Measurements from ENCODE around the gene ADGRF1. TPM values are rescaled to one million over a fixed set of nuclear protein-coding genes. Genes with fewer than 3 reads are reported as not detected.

Gene ADGRF1
- total RNA-seq, 1 experiment from 2014 or later: not detected

GRCh38 chr6:47078991-47079390 is 36.9 kb upstream of the ADGRF1 start:
- Histone ChIP-seq H3K9ac (ENCODE audit: low read length) (no peak overlapping the region), H3K9me2 (replicated peaks; ENCODE audit: insufficient read depth, low read length) (no peaks in the 10 kb centered on the region), H2AFZ (ENCODE audit: low read length) (no peak overlapping the region), H3K4me3 (ENCODE audit: low read length) (no peak overlapping the region), H3K9me3 (ENCODE audit: low read length) (no peaks in the 10 kb centered on the region), H3K27me3 (ENCODE audit: low read length) (no peaks in the 10 kb centered on the region), H3K27ac (ENCODE audit: low read length) (no peak overlapping the region), H3K79me2 (ENCODE audit: low read length) (no peaks in the 10 kb centered on the region), H3K36me3 (ENCODE audit: insufficient read depth, low read length) (no peaks in the 10 kb centered on the region), H3K4me2 (ENCODE audit: low read depth, low read length, poor library complexity, severe bottlenecking) (no peak overlapping the region), H3K4me1 (ENCODE audit: low read length) (no peaks in the 10 kb centered on the region), H4K20me1 (ENCODE audit: insufficient read depth, low read depth, low read length) (no peaks in the 10 kb centered on the region)
- no peak for DNase-seq

DNA sequence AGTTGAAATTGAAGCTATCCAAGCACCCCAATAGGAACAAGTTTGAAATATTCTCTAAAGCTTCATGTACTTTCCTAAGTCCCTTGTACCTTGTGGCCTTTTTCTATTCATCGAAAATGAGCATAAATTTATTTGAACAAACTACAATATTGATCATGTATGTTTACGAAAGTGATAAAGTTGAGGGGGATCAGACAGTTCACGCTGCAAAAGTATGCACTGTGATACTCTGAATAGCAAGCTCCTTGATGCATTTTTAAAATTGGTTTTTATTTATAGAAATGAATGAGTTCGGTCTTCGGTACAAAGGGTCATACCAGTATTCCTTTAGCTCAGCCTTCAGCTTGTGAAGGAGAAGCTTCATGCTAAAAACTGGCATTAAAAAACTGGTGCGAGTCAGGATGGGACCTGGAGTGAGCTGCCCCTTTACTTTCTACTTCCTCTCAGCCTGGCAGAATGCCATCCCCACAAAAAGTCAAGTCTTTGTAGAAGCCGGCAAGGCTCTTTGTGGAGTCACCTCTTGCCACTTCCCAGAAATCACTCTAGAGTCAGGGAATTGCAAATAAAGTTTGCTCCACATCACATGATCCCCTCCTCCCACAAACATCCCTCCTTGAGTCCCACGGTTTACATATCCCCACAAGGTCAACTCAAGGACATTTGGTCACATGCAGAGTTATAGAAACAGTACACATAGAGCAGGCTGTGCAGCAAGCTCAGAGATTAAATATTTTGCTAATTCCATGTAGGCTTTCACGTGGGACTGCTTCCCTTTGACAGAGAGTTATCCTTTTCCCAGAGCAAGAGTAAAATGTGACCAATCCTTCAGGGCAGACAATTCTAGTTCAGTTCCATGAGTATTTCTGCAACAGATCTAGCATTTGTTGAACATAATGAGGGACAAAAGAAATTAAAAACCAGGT is 34.6 kb upstream of the ADGRF1 start:
- H3K9me2 ChIP-seq (replicated peaks; ENCODE audit: insufficient read depth, low read length): no peaks in the 10 kb centered on the region
- H3K27ac ChIP-seq (ENCODE audit: low read length): no peak overlapping the region
- no peaks in the 10 kb centered on the region for H4K20me1 ChIP-seq (ENCODE audit: insufficient read depth, low read depth, low read length)
- no peak overlapping the region for H3K9ac ChIP-seq (ENCODE audit: low read length)
- H3K79me2 ChIP-seq (ENCODE audit: low read length): no peaks in the 10 kb centered on the region
- H3K4me3 ChIP-seq (ENCODE audit: low read length): no peak overlapping the region
- no peak overlapping the region for H3K4me2 ChIP-seq (ENCODE audit: low read depth, low read length, poor library complexity, severe bottlenecking)
- no peaks in the 10 kb centered on the region for H3K4me1 ChIP-seq (ENCODE audit: low read length)
- H3K9me3 ChIP-seq (ENCODE audit: low read length): no peaks in the 10 kb centered on the region
- no peak for DNase-seq
- no peak overlapping the region for H2AFZ ChIP-seq (ENCODE audit: low read length)
- H3K27me3 ChIP-seq (ENCODE audit: low read length): no peaks in the 10 kb centered on the region
- H3K36me3 ChIP-seq (ENCODE audit: insufficient read depth, low read length): no peaks in the 10 kb centered on the region

DNA sequence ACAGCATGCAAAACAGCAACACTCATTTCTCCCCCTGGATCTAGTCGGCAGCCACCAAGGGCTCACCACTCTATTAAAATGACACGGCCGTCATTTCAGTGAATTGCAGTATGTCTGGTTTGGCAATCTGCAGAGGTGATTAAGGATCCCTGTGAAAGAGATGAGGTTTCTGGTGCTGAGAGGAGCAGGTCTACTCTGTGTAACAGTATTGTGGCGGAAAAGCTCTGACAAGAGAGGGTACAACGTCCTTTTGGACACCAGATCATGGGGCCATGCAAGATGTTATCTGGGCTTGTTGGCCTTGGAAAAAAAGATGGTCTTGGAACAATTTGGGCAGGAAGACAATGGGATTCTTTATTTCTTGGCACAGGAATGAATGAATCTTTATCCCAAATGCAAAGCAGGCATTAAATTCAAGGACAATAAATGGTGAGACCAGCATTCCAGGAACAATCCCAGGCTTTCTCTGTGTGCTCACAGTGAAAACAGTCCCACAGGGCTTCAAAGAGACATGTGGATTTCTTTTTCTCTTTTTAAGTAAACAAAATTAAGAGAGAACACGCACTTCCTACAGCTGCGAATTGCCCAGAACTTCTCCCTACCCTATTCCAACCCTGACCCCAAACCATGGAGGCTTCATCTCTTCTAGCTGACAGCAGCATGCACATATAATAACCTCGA is 33.7 kb upstream of the ADGRF1 start:
- H2AFZ ChIP-seq (ENCODE audit: low read length): no peak overlapping the region
- no peaks in the 10 kb centered on the region for H3K36me3 ChIP-seq (ENCODE audit: insufficient read depth, low read length)
- no peak overlapping the region for H3K4me3 ChIP-seq (ENCODE audit: low read length)
- H3K27me3 ChIP-seq (ENCODE audit: low read length): no peaks in the 10 kb centered on the region
- H3K27ac ChIP-seq (ENCODE audit: low read length): no peak overlapping the region
- DNase-seq: no peak
- no peaks in the 10 kb centered on the region for H3K4me1 ChIP-seq (ENCODE audit: low read length)
- no peaks in the 10 kb centered on the region for H3K79me2 ChIP-seq (ENCODE audit: low read length)
- no peak overlapping the region for H3K4me2 ChIP-seq (ENCODE audit: low read depth, low read length, poor library complexity, severe bottlenecking)
- H3K9me3 ChIP-seq (ENCODE audit: low read length): no peaks in the 10 kb centered on the region
- no peaks in the 10 kb centered on the region for H3K9me2 ChIP-seq (replicated peaks; ENCODE audit: insufficient read depth, low read length)
- no peaks in the 10 kb centered on the region for H4K20me1 ChIP-seq (ENCODE audit: insufficient read depth, low read depth, low read length)
- no peak overlapping the region for H3K9ac ChIP-seq (ENCODE audit: low read length)

GRCh38 chr6:47075168-47075567 is 33.0 kb upstream of the ADGRF1 start:
- Histone ChIP-seq H2AFZ (ENCODE audit: low read length) (no peak overlapping the region), H3K36me3 (ENCODE audit: insufficient read depth, low read length) (no peaks in the 10 kb centered on the region), H3K27ac (ENCODE audit: low read length) (no peak overlapping the region), H3K9ac (ENCODE audit: low read length) (no peak overlapping the region), H3K9me3 (ENCODE audit: low read length) (no peaks in the 10 kb centered on the region), H3K27me3 (ENCODE audit: low read length) (no peaks in the 10 kb centered on the region), H3K9me2 (replicated peaks; ENCODE audit: insufficient read depth, low read length) (no peaks in the 10 kb centered on the region), H3K79me2 (ENCODE audit: low read length) (no peaks in the 10 kb centered on the region), H3K4me2 (ENCODE audit: low read depth, low read length, poor library complexity, severe bottlenecking) (no peak overlapping the region), H3K4me3 (ENCODE audit: low read length) (no peak overlapping the region), H4K20me1 (ENCODE audit: insufficient read depth, low read depth, low read length) (no peaks in the 10 kb centered on the region), H3K4me1 (ENCODE audit: low read length) (no peaks in the 10 kb centered on the region)
- DNase-seq: no peak

DNA sequence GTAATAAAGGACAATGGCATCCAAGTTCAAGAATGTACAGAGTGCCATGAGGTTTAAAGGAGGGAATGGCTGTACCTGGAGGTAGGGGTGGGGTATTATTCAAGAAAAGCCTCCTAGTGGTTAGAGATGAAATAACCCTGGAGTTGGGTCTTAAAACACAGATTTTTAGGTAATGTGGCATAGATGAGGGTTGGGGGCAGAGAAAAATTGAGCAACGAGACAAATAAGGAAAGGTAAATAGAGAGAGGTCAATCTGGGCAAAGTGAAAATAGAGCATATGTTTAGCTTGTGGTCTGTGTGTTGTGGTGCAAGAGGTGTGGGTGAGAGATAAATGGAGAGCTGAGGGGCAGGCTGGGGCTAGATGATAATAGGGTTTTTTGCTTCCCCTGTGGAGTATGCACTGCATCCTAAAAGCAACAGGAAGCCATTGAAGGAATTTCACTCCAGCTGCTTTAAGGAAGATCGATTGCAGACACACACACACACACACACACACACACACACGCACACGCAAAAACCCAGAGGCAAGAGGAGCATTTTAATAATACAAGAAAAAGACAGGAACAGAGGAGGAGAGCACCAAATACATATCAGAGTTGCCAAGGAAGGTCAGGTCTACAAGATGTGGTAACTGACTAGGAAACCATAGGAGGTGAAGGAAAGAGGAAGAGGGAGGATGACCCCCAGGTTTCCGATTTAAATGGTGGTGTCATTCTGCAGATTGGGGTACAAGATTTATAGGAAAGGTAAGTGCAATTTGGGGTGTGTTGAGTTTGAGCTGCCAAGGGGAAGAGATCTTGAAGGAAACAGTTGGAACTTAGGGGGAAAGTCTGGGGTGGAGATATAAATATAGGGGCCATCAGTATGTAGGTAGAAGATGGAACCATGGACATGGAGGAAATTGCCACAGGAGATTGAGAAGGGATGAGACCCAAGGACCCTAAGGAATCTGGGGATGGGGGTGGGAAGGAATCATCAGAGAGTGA is 31.3 kb upstream of the ADGRF1 start:
- peak; percentile 53 for DNase-seq
- Histone ChIP-seq H3K9ac (ENCODE audit: low read length) (no peak overlapping the region), H3K27ac (ENCODE audit: low read length) (no peak overlapping the region), H3K4me1 (ENCODE audit: low read length) (no peaks in the 10 kb centered on the region), H3K9me3 (ENCODE audit: low read length) (no peaks in the 10 kb centered on the region), H2AFZ (ENCODE audit: low read length) (no peak overlapping the region), H3K9me2 (replicated peaks; ENCODE audit: insufficient read depth, low read length) (no peaks in the 10 kb centered on the region), H3K27me3 (ENCODE audit: low read length) (no peaks in the 10 kb centered on the region), H3K4me2 (ENCODE audit: low read depth, low read length, poor library complexity, severe bottlenecking) (no peak overlapping the region), H3K36me3 (ENCODE audit: insufficient read depth, low read length) (no peaks in the 10 kb centered on the region), H3K4me3 (ENCODE audit: low read length) (no peak overlapping the region), H4K20me1 (ENCODE audit: insufficient read depth, low read depth, low read length) (no peaks in the 10 kb centered on the region), H3K79me2 (ENCODE audit: low read length) (no peaks in the 10 kb centered on the region)

DNA sequence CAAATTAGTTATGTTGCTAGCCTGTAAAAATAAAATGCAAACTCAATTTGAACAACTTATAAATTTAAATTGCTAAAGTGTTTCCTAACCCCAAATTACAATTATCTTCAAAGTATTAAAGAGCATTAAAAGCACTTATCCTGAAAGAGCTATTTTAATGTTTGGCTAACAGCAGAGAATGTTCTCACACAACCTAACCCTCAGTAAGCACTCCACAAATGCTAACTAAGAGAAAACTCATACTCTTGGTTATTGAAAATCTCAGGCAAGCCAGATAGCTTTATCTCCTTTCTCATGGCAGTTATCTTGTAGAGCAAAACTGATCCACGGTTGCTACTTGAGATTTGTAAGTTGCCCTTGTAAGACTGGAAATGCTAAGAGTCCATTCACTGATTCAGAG is 30.5 kb upstream of the ADGRF1 start:
- Histone ChIP-seq H3K4me1 (ENCODE audit: low read length) (no peaks in the 10 kb centered on the region), H3K4me2 (ENCODE audit: low read depth, low read length, poor library complexity, severe bottlenecking) (no peak overlapping the region), H3K9me3 (ENCODE audit: low read length) (no peaks in the 10 kb centered on the region), H3K27ac (ENCODE audit: low read length) (no peak overlapping the region), H3K36me3 (ENCODE audit: insufficient read depth, low read length) (no peaks in the 10 kb centered on the region), H3K9me2 (replicated peaks; ENCODE audit: insufficient read depth, low read length) (no peaks in the 10 kb centered on the region), H3K4me3 (ENCODE audit: low read length) (no peak overlapping the region), H3K79me2 (ENCODE audit: low read length) (no peaks in the 10 kb centered on the region), H3K9ac (ENCODE audit: low read length) (no peak overlapping the region), H2AFZ (ENCODE audit: low read length) (no peak overlapping the region), H3K27me3 (ENCODE audit: low read length) (no peaks in the 10 kb centered on the region), H4K20me1 (ENCODE audit: insufficient read depth, low read depth, low read length) (no peaks in the 10 kb centered on the region)
- DNase-seq: no peak

GRCh38 chr6:47071681-47072080 is 29.5 kb upstream of the ADGRF1 start:
- no peaks in the 10 kb centered on the region for H3K27me3 ChIP-seq (ENCODE audit: low read length)
- no peaks in the 10 kb centered on the region for H3K9me3 ChIP-seq (ENCODE audit: low read length)
- H3K36me3 ChIP-seq (ENCODE audit: insufficient read depth, low read length): no peaks in the 10 kb centered on the region
- H3K9ac ChIP-seq (ENCODE audit: low read length): no peak overlapping the region
- no peak overlapping the region for H3K4me2 ChIP-seq (ENCODE audit: low read depth, low read length, poor library complexity, severe bottlenecking)
- H3K4me3 ChIP-seq (ENCODE audit: low read length): no peak overlapping the region
- no peak overlapping the region for H2AFZ ChIP-seq (ENCODE audit: low read length)
- H3K79me2 ChIP-seq (ENCODE audit: low read length): no peaks in the 10 kb centered on the region
- H3K9me2 ChIP-seq (replicated peaks; ENCODE audit: insufficient read depth, low read length): no peaks in the 10 kb centered on the region
- no peak for DNase-seq
- no peak overlapping the region for H3K27ac ChIP-seq (ENCODE audit: low read length)
- no peaks in the 10 kb centered on the region for H4K20me1 ChIP-seq (ENCODE audit: insufficient read depth, low read depth, low read length)
- H3K4me1 ChIP-seq (ENCODE audit: low read length): no peaks in the 10 kb centered on the region

- H3K27me3 ChIP-seq (ENCODE audit: low read length): no peaks in the 10 kb centered on the region
- no peak overlapping the region for H3K4me3 ChIP-seq (ENCODE audit: low read length)
- no peak overlapping the region for H3K9ac ChIP-seq (ENCODE audit: low read length)
- H4K20me1 ChIP-seq (ENCODE audit: insufficient read depth, low read depth, low read length): no peaks in the 10 kb centered on the region
- no peaks in the 10 kb centered on the region for H3K9me3 ChIP-seq (ENCODE audit: low read length)
- no peaks in the 10 kb centered on the region for H3K36me3 ChIP-seq (ENCODE audit: insufficient read depth, low read length)
- H3K79me2 ChIP-seq (ENCODE audit: low read length): no peaks in the 10 kb centered on the region
- no peaks in the 10 kb centered on the region for H3K4me1 ChIP-seq (ENCODE audit: low read length)
- no peaks in the 10 kb centered on the region for H3K9me2 ChIP-seq (replicated peaks; ENCODE audit: insufficient read depth, low read length)
- no peak overlapping the region for H2AFZ ChIP-seq (ENCODE audit: low read length)
- no peak overlapping the region for H3K27ac ChIP-seq (ENCODE audit: low read length)
- DNase-seq: no peak
- no peak overlapping the region for H3K4me2 ChIP-seq (ENCODE audit: low read depth, low read length, poor library complexity, severe bottlenecking)
These were observed 28.3 kb upstream of the ADGRF1 start for GRCh38 chr6:47070461-47070860.
